Fibroblast of villous mesenchyme (primary cell): Measurements from ENCODE around the gene C14orf180. TPM values are rescaled to one million over a fixed set of nuclear protein-coding genes. Genes with fewer than 3 reads are reported as not detected.
A peak's percentile ranks its signal among the peaks of the same experiment; 100 is the strongest.

ENCODE experiments used
- DNase-seq: peaks from one replicate; pipeline ENCODE4 v3.0.0-alpha.2; 2010; ENCODE audit warnings: low read depth
- H3K4me3 ChIP-seq: 2 replicates; pipeline ENCODE4 v1.5.1; 2011; ENCODE audit warnings: low read depth, mild to moderate bottlenecking, low read length
- total RNA-seq: library from RNA; depleted of rRNA; stranded (reverse); fragments of >200 nt; gene quantifications from 2 replicates; pipeline ENCODE4 v1.2.3, GENCODE V29; 2012
- TF ChIP-seq, protein P1 (sequence below): IDR thresholded peaks from 2 replicates; pipeline ENCODE4 v1.5.1; 2012; ENCODE audit warnings: low read depth, mild to moderate bottlenecking, low read length; ENCODE audit not compliant: insufficient read depth

Gene C14orf180
- total RNA-seq, 1 donor, result not detected

DNA sequence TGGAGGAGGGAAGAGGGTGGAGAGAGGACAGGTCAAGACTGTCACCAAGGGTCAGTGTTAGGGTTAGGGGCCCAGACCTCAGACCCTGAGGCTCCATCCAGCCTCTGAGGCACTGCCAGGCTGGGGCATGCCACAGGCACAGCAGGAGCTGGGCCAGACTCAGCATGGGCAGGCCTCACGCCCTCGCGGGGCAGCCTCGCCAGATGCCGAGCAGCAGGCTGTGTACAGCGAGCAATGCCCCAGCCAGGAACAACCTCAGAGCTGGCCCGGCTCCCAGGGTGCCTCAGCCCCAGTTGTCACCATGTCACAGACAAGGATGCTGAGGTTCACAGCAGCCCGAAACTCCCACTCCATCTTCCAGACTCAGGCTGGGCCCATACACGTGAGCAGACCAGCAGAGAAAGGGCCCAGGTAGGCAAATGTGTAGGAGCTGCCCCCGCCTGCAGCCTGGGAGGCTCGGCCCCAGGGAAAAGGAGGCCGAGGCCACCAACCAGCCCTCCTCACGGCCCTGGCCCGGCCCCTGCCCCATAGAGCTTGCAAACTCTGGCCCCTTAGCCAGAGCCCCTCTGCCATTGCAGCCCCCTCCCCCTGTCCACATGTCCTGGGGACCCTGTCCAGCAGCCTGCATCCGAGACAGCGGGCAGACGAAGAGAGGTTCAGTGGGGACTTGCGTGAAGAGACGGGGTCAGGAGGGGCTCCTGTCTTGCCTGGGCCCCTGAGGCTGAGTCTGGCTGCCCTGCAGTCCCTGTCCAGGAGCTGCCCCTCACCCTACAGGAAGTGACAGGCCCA lies 7.5 kb downstream of the C14orf180 start:
- DNase-seq, result no peak
- no peak overlapping the region for H3K4me3 ChIP-seq
- TF ChIP-seq, protein P1, sequence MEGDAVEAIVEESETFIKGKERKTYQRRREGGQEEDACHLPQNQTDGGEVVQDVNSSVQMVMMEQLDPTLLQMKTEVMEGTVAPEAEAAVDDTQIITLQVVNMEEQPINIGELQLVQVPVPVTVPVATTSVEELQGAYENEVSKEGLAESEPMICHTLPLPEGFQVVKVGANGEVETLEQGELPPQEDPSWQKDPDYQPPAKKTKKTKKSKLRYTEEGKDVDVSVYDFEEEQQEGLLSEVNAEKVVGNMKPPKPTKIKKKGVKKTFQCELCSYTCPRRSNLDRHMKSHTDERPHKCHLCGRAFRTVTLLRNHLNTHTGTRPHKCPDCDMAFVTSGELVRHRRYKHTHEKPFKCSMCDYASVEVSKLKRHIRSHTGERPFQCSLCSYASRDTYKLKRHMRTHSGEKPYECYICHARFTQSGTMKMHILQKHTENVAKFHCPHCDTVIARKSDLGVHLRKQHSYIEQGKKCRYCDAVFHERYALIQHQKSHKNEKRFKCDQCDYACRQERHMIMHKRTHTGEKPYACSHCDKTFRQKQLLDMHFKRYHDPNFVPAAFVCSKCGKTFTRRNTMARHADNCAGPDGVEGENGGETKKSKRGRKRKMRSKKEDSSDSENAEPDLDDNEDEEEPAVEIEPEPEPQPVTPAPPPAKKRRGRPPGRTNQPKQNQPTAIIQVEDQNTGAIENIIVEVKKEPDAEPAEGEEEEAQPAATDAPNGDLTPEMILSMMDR, result no peak

- DNase-seq, result no peak
- TF ChIP-seq, protein P1, result no peak
- H3K4me3 ChIP-seq, result no peak overlapping the region
These were observed 8.1 kb downstream of the C14orf180 start for GRCh38 chr14:104587641-104588040.

- no peak overlapping the region for H3K4me3 ChIP-seq
- DNase-seq, result no peak
- TF ChIP-seq, protein P1, result no peak
These were observed 8.7 kb downstream of the C14orf180 start for GRCh38 chr14:104588066-104588857.

GRCh38 chr14:104589338-104590195 lies 10.0 kb downstream of the C14orf180 start:
- TF ChIP-seq, protein P1, result no peak
- no peak for DNase-seq
- no peak overlapping the region for H3K4me3 ChIP-seq

- H3K4me3 ChIP-seq, result peak overlapping the region; percentile 41
- peak; percentile 13 for DNase-seq
- TF ChIP-seq, protein P1, result no peak
These were observed 10.8 kb downstream of the C14orf180 start for GRCh38 chr14:104590240-104590965.

DNA sequence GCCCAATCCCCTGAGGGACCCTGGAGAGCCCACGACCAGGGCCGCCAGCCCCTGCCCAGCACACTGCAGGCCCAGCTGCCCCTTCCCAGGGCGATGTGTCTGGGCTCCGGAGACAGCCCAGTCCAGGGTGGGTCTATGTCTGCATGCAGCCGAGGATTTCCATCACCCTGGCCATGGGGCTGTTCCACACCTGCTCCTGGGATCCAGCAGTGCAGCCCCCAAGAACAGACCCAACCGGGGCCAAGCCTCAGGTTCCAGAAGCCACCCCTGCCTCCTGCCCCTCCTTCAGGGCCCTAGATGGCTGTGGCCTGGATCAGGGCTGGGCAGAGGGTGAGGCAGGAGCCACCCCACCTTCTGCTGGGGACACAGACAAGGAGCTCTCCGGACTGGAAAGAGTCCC lies 11.5 kb downstream of the C14orf180 start:
- TF ChIP-seq, protein P1, result no peak
- DNase-seq, result no peak
- no peak overlapping the region for H3K4me3 ChIP-seq
